HG03135 (cell line): ENCODE results near the gene EEF1AKMT1.
"Not testable (repeated sequence)": the region's sequence is repeated elsewhere in the genome, so short reads cannot be mapped to it uniquely, and the experiment has no call there.

ENCODE experiments used
- ATAC-seq: cut with Tn5 transposase; IDR thresholded peaks from one replicate; pipeline ENCODE4 v1.9.1; 2021; ENCODE audit warnings: mild to moderate bottlenecking, moderate library complexity; ENCODE audit not compliant: unreplicated experiment

The EEF1AKMT1 gene

GRCh38 chr13:20701461-20701860 lies 72.3 kb downstream of the EEF1AKMT1 start:
- ATAC-seq = no peak

GRCh38 chr13:20700288-20700687 lies 73.5 kb downstream of the EEF1AKMT1 start:
- ATAC-seq = no peak

- no peak for ATAC-seq
Observed at GRCh38 chr13:20699715-20700114, 74.0 kb downstream of the EEF1AKMT1 start.

- ATAC-seq = no peak
Observed at GRCh38 chr13:20696073-20696472, 77.7 kb downstream of the EEF1AKMT1 start.

GRCh38 chr13:20691616-20692015 lies 82.1 kb downstream of the EEF1AKMT1 start:
- no peak for ATAC-seq

- ATAC-seq = no peak
Observed at GRCh38 chr13:20689291-20689690, 84.5 kb downstream of the EEF1AKMT1 start.

- no peak for ATAC-seq
Observed at GRCh38 chr13:20686863-20687579, 86.7 kb downstream of the EEF1AKMT1 start.

GRCh38 chr13:20686167-20686566 lies 87.6 kb downstream of the EEF1AKMT1 start:
- no peak for ATAC-seq

GRCh38 chr13:20685092-20685491 lies 88.7 kb downstream of the EEF1AKMT1 start:
- ATAC-seq = no peak

GRCh38 chr13:20684546-20684945 lies 89.2 kb downstream of the EEF1AKMT1 start:
- no peak for ATAC-seq

- ATAC-seq = no peak
Observed at GRCh38 chr13:20684041-20684440, 89.7 kb downstream of the EEF1AKMT1 start.

- ATAC-seq = no peak
Observed at GRCh38 chr13:20682061-20682460, 91.7 kb downstream of the EEF1AKMT1 start.

- ATAC-seq = not testable (repeated sequence)
Observed at GRCh38 chr13:20681481-20681880, 92.3 kb downstream of the EEF1AKMT1 start.

GRCh38 chr13:20680416-20681080 lies 93.2 kb downstream of the EEF1AKMT1 start:
- ATAC-seq = no peak

- ATAC-seq = no peak
Observed at GRCh38 chr13:20679879-20680278, 93.9 kb downstream of the EEF1AKMT1 start.
